ENCODE results near the gene SIGLEC9. TPM values are rescaled to one million over a fixed set of nuclear protein-coding genes. Genes with fewer than 3 reads are reported as not detected.
A peak's percentile ranks its signal among the peaks of the same experiment; 100 is the strongest.

The SIGLEC9 gene
- total RNA-seq, 4 donors from 2014 or later: 2.0 to 2.2 TPM; not detected in 2

- TF ChIP-seq POLR2AphosphoS5 (IDR thresholded peaks at IDR 0.05): peak in 1 of 3 donors; percentile 2
- no peak for TF ChIP-seq EP300 (IDR thresholded peaks at IDR 0.05; ENCODE audit: low read depth)
- no peak for TF ChIP-seq POLR2A (IDR thresholded peaks at IDR 0.05)
- no peak for TF ChIP-seq CTCF (IDR thresholded peaks at IDR 0.05)
- in situ Hi-C loops (cut with MboI; ENCODE audit: low pct_ligation_motif_present in 1 of 4, low pct_unique_long_range_greater_than_20kb in 1 of 4, low sequenced_read_pairs in 3 of 4): no loop called here
- 16 to 42% methylated on average over 5 to 24 of the region's 24 CpGs for WGBS, 2 donors (ENCODE audit: low coverage in 1 of 2)
These were observed 7.3 kb downstream of the SIGLEC9 start for GRCh38 chr19:51131780-51132680.

GRCh38 chr19:51135004-51135403 lies 10.3 kb downstream of the SIGLEC9 start:
- in situ Hi-C loops (cut with MboI; ENCODE audit: low pct_ligation_motif_present in 1 of 4, low pct_unique_long_range_greater_than_20kb in 1 of 4, low sequenced_read_pairs in 3 of 4) (no loop called here), intact Hi-C loops (cut with DNase I; ENCODE audit: low total_unique reads) (no loop called here)
- no peaks in the 10 kb centered on the region for H3K4me1 ChIP-seq
- H3K36me3 ChIP-seq: no peaks in the 10 kb centered on the region
- 57% methylated on average over 5 of the region's 5 CpGs for WGBS, 2 donors (ENCODE audit: low coverage in 1 of 2)
- no peak overlapping the region for H3K27ac ChIP-seq
- H3K27me3 ChIP-seq: peaks cover 10% of the 10 kb centered on the region
- no peaks in the 10 kb centered on the region for H3K9me3 ChIP-seq
- no peak for DNase-seq
- TF ChIP-seq EP300 (IDR thresholded peaks at IDR 0.05; ENCODE audit: low read depth): no peak
- TF ChIP-seq POLR2A (IDR thresholded peaks at IDR 0.05): no peak
- TF ChIP-seq POLR2AphosphoS5 (IDR thresholded peaks at IDR 0.05): no peak
- no peak for TF ChIP-seq CTCF (IDR thresholded peaks at IDR 0.05)
- no peak overlapping the region for H3K4me3 ChIP-seq

More at GRCh38 chr19:51131780-51132680, 7.3 kb downstream of the SIGLEC9 start:
- DNase-seq: peak; percentile 31
- H3K27ac ChIP-seq: peak overlapping the region; percentile 8 to 41 (median 35)
- H3K4me3 ChIP-seq: no peak overlapping the region
- no peaks in the 10 kb centered on the region for H3K36me3 ChIP-seq
- H3K4me1 ChIP-seq: peaks cover 0 to 11% (median 5%) of the 10 kb centered on the region in 4 donors
- intact Hi-C loops (cut with DNase I; ENCODE audit: low total_unique reads): no loop called here
- H3K9me3 ChIP-seq: no peaks in the 10 kb centered on the region
- H3K27me3 ChIP-seq: no peaks in the 10 kb centered on the region

- Histone ChIP-seq H3K36me3 (no peaks in the 10 kb centered on the region), H3K4me1 (no peaks in the 10 kb centered on the region), H3K27me3 (peaks cover 10% of the 10 kb centered on the region), H3K4me3 (no peak overlapping the region), H3K9me3 (no peaks in the 10 kb centered on the region), H3K27ac (peak overlapping the region in 2 of 4 donors; percentile 40 to 55)
- WGBS, 2 donors (ENCODE audit: low coverage in 1 of 2): 69 to 100% methylated on average over 1 to 8 of the region's 8 CpGs
- TF ChIP-seq CTCF (IDR thresholded peaks at IDR 0.05) (no peak), EP300 (IDR thresholded peaks at IDR 0.05; ENCODE audit: low read depth) (no peak), POLR2AphosphoS5 (IDR thresholded peaks at IDR 0.05) (no peak), POLR2A (IDR thresholded peaks at IDR 0.05) (no peak)
- intact Hi-C loops (cut with DNase I; ENCODE audit: low total_unique reads) (no loop called here), in situ Hi-C loops (cut with MboI; ENCODE audit: low pct_ligation_motif_present in 1 of 4, low pct_unique_long_range_greater_than_20kb in 1 of 4, low sequenced_read_pairs in 3 of 4) (no loop called here)
- DNase-seq: no peak
These were observed 11.5 kb downstream of the SIGLEC9 start for GRCh38 chr19:51135986-51136762.

Data from transverse colon (tissue), 4 donors.